Left lung (tissue), 10 donors: ENCODE measurements around the gene CTNNA3. TPM values are rescaled to one million over a fixed set of nuclear protein-coding genes. Genes with fewer than 3 reads are reported as not detected.

Experiments used
- ATAC-seq: fragments of 200-7000 bp; cut with Tn5 transposase; one replicate; pipeline ENCODE4 v1.9.1; 2020; ENCODE audit warnings: moderate library complexity
- DNase-seq, 4 donors: peaks; one replicate each; pipeline ENCODE4 v3.0.0-alpha.2; 2013 to 2020
- H3K27ac ChIP-seq, 2 donors: fragments of 200-600 bp; sonication (generic) in 1 of 2; one replicate each; pipeline versions ENCODE4 v1.5.0 to v1.8.0; 2020 to 2021
- H3K27me3 ChIP-seq, 2 donors: fragments of 200-600 bp; sonication (generic) in 1 of 2; one replicate each; pipeline versions ENCODE4 v1.5.0 to v1.8.0; 2020 to 2021
- H3K36me3 ChIP-seq, 2 donors: fragments of 200-600 bp; sonication (generic) in 1 of 2; one replicate each; pipeline versions ENCODE4 v1.5.0 to v1.8.0; 2020 to 2021
- H3K4me1 ChIP-seq, 2 donors: fragments of 200-600 bp; one replicate each; pipeline ENCODE4 v1.8.0; 2021
- H3K4me3 ChIP-seq, 2 donors: fragments of 200-600 bp; sonication (generic) in 1 of 2; one replicate each; pipeline versions ENCODE4 v1.5.0 to v1.8.0; 2020 to 2021; ENCODE audit warnings: mild to moderate bottlenecking in 1 of 2
- H3K9me3 ChIP-seq, 2 donors: fragments of 200-600 bp; sonication (generic) in 1 of 2; one replicate each; pipeline versions ENCODE4 v1.5.0 to v1.8.0; 2020 to 2021
- intact Hi-C, 2 donors: fragments of 100-400 bp; cut with DNase I; formaldehyde crosslinking; loops; one replicate each; pipeline versions ENCODE4 v1.11.2 to v1.14.2; 2022
- polyA plus RNA-seq, 6 donors: library from polyadenylated mRNA; unstranded; fragments of 120-200 nt; gene quantifications; one replicate each; pipeline ENCODE4 v1.2.1, GENCODE V29; 2013; ENCODE audit not compliant: insufficient read length in 6 of 6
- total RNA-seq, 2 donors: library from RNA; stranded (reverse); fragmentation: NEBNext Ultra II Directional; extraction: Animal tissue kit (Norgen Biotek cat#: 25700); gene quantifications; one replicate each; pipeline ENCODE4 v1.2.1, GENCODE V29; 2021
- TF ChIP-seq, protein P1 (sequence below), 2 donors: fragments of 200-600 bp; sonication (generic) in 1 of 2; IDR thresholded peaks; one replicate each; pipeline versions ENCODE4 v1.5.0 to v1.8.0; 2021; ENCODE audit warnings: antibody characterized with exemption in 2 of 2
- donor health status: DM: no; HTN: yes; CAD: no.
- donor health status: DM: no; HTN: no; CAD: no.

The CTNNA3 gene
- total and polyA plus RNA-seq, 8 donors, result 1.1 to 8.2 (median 6.6) TPM; not detected in 1

- Histone ChIP-seq H3K4me1 (no peaks in the 10 kb centered on the region), H3K27me3 (no peaks in the 10 kb centered on the region), H3K27ac (no peak overlapping the region), H3K36me3 (no peaks in the 10 kb centered on the region), H3K4me3 (no peak overlapping the region), H3K9me3 (no peaks in the 10 kb centered on the region)
- no peak for ATAC-seq
- TF ChIP-seq, protein P1, sequence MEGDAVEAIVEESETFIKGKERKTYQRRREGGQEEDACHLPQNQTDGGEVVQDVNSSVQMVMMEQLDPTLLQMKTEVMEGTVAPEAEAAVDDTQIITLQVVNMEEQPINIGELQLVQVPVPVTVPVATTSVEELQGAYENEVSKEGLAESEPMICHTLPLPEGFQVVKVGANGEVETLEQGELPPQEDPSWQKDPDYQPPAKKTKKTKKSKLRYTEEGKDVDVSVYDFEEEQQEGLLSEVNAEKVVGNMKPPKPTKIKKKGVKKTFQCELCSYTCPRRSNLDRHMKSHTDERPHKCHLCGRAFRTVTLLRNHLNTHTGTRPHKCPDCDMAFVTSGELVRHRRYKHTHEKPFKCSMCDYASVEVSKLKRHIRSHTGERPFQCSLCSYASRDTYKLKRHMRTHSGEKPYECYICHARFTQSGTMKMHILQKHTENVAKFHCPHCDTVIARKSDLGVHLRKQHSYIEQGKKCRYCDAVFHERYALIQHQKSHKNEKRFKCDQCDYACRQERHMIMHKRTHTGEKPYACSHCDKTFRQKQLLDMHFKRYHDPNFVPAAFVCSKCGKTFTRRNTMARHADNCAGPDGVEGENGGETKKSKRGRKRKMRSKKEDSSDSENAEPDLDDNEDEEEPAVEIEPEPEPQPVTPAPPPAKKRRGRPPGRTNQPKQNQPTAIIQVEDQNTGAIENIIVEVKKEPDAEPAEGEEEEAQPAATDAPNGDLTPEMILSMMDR (IDR thresholded peaks at IDR 0.05), result no peak
- intact Hi-C loops, result no loop called here
- DNase-seq, result no peak
Measured at GRCh38 chr10:66809402-66809801, 886.6 kb downstream of the CTNNA3 start.

- Histone ChIP-seq H3K27ac (no peak overlapping the region), H3K36me3 (no peaks in the 10 kb centered on the region), H3K27me3 (no peaks in the 10 kb centered on the region), H3K4me3 (no peak overlapping the region), H3K4me1 (no peaks in the 10 kb centered on the region), H3K9me3 (no peaks in the 10 kb centered on the region)
- TF ChIP-seq, protein P1 (IDR thresholded peaks at IDR 0.05), result no peak
- ATAC-seq (no peak), DNase-seq (no peak)
- intact Hi-C loops, result no loop called here
Measured at GRCh38 chr10:66805612-66806011, 890.4 kb downstream of the CTNNA3 start.

DNA sequence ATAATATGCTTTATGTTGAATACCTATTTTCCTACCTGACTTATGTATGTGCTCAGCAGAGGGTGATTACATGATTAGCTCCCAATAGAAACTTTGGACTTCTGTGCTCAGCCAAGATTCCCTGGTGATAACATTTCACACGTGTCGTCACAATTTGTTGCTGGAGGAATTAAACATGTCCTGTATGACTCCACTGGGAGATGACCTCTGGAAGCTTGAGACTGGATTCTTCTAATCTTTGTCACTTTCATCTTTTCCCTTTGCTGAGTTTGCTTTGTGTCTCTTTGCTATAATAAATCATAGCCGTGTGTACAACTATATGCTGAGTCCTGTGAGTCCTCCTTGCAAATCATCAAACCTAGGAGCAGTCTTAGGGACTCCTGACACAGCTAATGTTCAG, 891.0 kb downstream of the CTNNA3 start:
- Histone ChIP-seq H3K4me3 (no peak overlapping the region), H3K27me3 (no peaks in the 10 kb centered on the region), H3K9me3 (no peaks in the 10 kb centered on the region), H3K36me3 (no peaks in the 10 kb centered on the region), H3K27ac (no peak overlapping the region), H3K4me1 (no peaks in the 10 kb centered on the region)
- TF ChIP-seq, protein P1 (IDR thresholded peaks at IDR 0.05), result no peak
- ATAC-seq (no peak), DNase-seq (no peak)
- intact Hi-C loops, result no loop called here

GRCh38 chr10:66803174-66803573, 892.8 kb downstream of the CTNNA3 start:
- Histone ChIP-seq H3K4me3 (no peak overlapping the region), H3K36me3 (no peaks in the 10 kb centered on the region), H3K27me3 (no peaks in the 10 kb centered on the region), H3K4me1 (no peaks in the 10 kb centered on the region), H3K9me3 (no peaks in the 10 kb centered on the region), H3K27ac (no peak overlapping the region)
- ATAC-seq, result no peak
- intact Hi-C loops, result no loop called here
- TF ChIP-seq, protein P1 (IDR thresholded peaks at IDR 0.05), result no peak
- no peak for DNase-seq

DNA sequence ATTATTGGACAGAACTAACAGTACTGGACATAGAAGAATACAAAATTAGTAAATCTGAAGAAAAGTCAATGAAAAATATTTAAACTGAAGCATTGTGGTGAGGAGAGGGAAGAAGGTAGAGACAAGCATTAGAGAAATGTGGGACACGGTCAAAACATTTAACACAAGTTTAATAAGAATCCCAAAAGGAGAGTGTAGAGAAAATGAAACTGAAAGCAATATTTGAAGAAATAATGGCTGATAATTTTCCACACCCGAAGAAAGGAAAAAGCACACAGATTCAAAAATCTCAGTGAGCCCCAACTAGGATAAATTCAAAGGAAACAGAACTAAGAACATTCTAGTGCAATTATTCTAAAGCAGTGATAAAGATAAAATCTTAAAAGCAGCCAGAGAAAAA, 896.5 kb downstream of the CTNNA3 start:
- H3K27ac ChIP-seq, result no peak overlapping the region
- H3K4me1 ChIP-seq, result no peaks in the 10 kb centered on the region
- H3K4me3 ChIP-seq, result no peak overlapping the region
- H3K9me3 ChIP-seq, result no peaks in the 10 kb centered on the region
- no peaks in the 10 kb centered on the region for H3K27me3 ChIP-seq
- intact Hi-C loops, result no loop called here
- no peak for ATAC-seq
- no peaks in the 10 kb centered on the region for H3K36me3 ChIP-seq
- no peak for DNase-seq
- TF ChIP-seq, protein P1 (IDR thresholded peaks at IDR 0.05), result no peak
